Activated T-cell treated with anti-CD3 and anti-CD28 coated beads, Interleukin-2, amount 50 U/mL, for 1 hour (primary cell): ENCODE measurements around the gene MESP1.

Source experiments
- DNase-seq: peaks from one replicate; pipeline ENCODE4 v3.0.0-alpha.2; 2020

Gene MESP1

DNA sequence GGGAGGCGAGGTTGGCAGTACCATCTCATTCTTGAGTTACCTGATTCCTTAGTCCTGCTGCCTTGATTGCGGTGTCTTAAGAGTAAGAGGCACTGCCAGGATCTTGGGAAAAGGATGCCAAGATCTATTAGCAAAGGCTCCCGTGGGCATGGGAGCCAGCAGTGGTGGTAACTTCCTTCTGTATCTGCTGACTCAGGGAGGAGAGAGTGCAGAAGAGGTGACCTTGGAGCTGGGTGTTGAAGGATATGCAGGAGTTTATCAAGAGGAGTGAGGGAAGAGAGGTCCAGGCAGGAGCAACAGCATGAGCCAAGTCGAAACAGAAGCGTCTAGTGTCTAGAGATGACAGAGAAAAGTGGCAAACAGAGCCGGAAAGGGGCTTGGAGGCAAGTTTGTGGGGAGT, 29.6 kb upstream of the MESP1 start:
- no peak for DNase-seq

DNA sequence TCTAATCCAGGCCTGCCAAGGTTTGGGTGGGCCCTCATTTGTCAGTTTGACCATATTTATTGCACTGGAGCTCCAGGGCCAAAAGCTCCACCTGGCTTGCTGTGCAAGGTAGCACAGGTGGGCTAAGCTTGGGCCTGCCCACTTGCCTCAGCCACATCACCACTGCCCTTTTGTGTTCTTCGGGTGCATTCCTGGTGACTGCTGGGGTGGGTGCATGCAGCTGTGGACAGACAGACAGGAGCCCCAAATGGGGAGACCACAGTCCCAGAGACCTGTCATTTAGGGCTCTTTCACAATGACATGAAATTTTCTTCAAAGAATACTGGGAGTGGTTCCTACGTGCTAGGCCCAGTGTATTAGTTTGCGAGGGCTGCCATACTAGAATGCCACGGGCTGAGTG, 27.8 kb upstream of the MESP1 start:
- DNase-seq: no peak

GRCh38 chr15:89777782-89778380, 26.8 kb upstream of the MESP1 start:
- no peak for DNase-seq

DNA sequence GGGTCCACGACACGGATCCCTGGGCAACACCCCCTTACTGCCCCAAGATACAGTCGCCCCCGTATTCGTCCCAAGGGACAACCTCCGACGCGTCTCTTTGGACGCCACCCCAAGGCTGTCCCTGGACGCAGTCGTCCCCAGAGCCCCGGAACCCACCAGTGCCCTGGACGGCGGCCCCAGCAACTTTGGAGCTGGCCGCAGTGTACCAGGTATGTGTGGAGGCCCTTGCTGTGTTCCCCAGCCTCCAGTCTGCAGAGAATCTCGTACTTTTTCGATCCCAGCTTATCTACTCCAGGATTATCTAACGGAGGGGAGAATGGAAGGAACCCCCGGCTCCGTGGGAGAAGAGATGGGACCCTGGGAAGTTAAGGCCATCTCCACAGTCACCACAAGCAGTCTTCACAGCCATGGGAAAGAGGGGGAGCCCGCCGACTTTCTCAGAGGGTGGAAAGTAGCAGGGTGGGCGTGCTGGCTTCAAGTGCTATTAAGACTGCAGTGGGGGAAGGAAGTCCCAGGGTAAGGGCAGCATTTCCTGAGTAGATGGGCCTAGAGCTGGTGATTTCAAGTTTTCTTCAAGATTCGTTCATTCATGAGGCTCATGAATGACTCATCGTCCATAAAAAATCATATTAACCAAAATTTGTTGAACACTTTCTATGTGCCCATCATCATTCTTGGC, 26.2 kb upstream of the MESP1 start:
- DNase-seq: no peak

DNA sequence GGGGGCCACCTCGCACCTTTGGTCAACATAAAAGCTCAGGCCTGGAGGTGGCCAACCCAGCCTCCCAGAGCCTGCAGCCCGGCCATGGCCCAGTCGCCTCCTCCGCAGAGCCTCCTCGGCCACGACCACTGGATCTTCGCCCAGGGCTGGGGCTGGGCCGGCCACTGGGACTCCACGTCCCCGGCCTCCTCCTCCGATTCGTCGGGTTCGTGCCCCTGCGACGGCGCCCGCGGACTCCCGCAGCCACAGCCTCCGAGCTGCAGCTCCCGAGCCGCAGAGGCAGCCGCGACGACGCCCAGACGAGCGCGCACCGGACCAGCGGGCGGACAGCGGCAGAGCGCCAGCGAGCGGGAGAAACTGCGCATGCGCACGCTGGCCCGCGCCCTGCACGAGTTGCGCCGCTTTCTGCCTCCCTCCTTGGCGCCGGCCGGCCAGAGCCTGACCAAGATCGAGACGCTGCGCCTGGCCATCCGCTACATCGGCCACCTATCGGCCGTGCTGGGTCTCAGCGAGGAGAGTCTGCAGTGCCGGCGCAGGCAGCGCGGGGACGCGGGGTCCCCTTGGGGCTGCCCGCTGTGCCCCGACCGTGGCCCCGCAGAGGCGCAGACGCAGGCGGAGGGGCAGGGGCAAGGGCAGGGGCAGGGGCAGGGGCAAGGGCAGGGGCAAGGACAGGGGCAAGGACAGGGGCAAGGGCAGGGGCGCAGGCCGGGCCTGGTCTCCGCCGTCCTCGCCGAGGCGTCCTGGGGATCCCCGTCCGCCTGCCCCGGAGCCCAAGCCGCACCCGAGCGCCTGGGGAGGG, 25.4 kb upstream of the MESP1 start, which contains the start of gene MESP2:
MESP2 (plus strand) TSS at position 59 of the 799 bp plus-strand sequence; CDS start at position 85, 26 bp downstream.
- peak; percentile 56 for DNase-seq

GRCh38 chr15:89775815-89776214, 24.8 kb upstream of the MESP1 start:
- no peak for DNase-seq

DNA sequence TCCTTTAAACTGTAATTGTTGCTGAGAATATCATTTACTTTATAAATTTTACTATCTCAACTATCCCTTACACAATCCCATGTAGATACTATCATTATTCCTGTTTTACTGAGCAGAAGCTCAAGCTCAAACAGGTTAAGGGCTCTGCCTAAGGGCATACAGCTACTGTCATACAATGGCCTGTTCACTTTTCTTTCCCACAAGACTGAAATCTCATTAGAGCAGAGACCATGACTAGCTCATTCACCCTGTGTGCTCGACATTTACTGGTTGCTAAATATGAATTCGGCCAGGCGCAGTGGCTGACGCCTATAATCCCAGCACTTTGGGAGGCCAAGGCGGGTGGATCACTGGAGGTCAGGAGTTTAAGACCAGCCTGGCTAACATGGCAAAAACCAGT, 23.4 kb upstream of the MESP1 start:
- no peak for DNase-seq

DNA sequence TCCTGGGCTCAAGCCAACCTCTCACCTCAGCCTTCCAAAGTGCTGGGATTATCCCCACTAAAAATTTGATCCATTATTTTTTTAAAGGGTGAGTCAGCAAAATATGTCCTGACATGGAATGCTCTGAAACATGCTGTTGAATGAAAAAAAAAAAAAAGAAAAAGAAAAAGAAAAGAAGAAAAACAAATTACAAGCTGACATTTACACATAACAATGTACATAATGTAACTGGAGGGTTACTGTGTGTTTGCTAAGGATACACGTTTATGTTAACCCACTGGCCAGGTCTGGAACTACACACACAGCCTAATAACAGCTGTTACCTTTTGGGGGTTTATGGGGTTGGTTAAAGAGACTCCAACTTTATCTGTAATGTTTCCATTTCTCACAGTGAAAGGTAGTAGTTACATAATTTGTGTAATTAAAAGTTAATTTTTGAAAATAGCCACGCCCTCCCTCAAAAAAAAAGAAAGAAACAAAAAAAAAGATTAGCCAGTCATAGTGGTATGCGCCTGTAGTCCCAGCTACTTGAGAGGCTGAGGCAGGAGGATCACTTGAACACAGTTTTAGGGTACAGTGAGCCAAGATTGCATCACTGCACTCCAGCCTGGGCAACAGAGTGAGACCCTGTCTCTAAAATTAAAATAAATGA, 22.0 kb upstream of the MESP1 start:
- no peak for DNase-seq

- DNase-seq: no peak
Measured at GRCh38 chr15:89770041-89770440, 19.0 kb upstream of the MESP1 start.

GRCh38 chr15:89769366-89769765, 18.3 kb upstream of the MESP1 start:
- DNase-seq: no peak

DNA sequence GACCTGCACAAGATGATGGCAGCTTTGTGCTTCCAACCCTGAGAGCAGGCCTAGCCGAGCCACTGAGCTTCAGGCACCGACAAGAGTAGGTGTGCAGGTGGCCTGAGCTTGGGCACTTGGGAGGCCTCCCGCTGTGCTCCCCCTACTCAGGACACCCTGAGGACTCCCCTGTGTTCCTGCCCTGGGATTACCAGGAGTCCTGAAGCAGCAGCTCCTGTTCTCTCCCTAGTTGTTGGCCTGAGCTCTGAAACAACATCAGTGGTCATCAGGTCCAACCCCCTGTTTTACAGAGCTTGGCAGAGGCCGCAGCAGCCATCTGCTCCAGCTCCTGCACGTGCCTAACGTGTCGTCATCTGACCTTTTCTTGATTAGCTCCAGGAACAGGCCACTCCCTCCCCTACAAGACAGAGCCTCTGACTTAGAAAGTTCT, 17.0 kb upstream of the MESP1 start:
- DNase-seq: no peak

DNA sequence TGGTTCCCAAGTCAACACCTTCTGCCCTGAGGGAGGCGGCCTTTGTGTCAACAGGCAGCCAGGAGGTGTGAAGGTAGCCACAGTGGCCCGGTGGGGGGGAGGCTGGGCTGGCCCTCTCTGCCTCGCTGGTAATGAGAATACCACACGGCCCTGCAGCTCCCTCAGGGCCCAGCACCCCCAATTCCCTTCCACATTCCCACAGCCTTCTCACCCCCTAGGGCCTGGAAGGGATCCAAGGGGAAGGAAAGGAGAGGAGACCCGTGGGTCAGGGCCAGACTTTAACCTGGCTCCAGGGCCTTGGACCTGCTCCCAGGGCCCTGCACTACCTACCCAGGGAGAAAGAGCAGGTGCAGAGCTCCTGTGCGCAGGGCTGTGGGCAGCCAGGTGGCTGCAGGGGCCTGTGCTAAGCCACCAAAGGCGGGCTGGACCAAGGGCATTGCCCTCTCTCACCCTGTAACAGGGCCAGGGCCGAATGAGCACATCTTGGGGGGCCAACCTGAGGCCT, 16.4 kb upstream of the MESP1 start:
- no peak for DNase-seq

DNA sequence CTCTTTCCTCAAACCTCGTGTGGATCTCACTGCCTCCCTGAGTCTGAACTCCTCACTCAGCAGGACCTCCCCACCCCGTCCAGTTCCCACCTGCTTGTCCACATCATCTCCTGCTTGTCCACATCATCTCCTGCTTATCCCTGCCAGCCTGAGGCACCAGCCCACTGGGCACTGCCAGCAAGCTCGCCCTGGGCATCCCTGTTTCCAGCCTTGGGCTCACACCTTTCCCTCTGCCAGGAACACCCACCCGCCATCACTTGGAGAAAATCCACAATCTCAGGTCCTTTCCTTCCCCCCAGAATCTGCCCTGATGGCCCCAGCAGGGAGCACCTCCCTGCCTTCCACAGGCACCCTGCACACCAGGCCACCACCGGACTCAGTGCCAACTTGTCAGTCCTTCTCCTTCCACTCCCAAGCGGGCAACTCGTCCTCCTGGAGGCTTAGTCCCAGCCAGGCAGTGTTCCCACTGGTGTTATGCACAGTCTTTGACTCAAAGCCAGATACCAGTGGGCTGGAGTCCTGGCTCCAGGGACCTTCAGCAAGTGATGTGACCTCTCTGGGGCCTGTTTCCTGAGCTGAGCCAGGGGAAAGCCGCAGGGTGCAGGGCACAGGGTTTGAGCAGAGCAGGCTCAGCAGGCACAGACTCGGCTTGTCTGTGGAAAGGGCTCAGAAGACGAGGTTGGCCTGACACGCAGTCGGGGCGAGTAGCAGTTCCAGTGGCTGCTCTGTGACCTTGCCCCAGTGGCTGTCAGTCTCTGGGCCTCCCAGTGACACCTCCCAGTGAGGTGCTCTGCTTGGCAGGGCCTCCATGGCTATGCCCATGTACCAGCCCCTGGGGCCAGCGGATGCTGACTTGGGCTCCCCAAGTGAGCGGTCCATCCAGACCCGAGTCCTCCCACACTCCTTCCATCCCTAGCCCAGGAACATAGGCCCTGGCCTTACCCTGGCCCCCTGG, 15.6 kb upstream of the MESP1 start:
- no peak for DNase-seq

- no peak for DNase-seq
Measured at GRCh38 chr15:89765694-89766093, 14.6 kb upstream of the MESP1 start.

- DNase-seq: no peak
Measured at GRCh38 chr15:89761929-89762328, 10.9 kb upstream of the MESP1 start.

DNA sequence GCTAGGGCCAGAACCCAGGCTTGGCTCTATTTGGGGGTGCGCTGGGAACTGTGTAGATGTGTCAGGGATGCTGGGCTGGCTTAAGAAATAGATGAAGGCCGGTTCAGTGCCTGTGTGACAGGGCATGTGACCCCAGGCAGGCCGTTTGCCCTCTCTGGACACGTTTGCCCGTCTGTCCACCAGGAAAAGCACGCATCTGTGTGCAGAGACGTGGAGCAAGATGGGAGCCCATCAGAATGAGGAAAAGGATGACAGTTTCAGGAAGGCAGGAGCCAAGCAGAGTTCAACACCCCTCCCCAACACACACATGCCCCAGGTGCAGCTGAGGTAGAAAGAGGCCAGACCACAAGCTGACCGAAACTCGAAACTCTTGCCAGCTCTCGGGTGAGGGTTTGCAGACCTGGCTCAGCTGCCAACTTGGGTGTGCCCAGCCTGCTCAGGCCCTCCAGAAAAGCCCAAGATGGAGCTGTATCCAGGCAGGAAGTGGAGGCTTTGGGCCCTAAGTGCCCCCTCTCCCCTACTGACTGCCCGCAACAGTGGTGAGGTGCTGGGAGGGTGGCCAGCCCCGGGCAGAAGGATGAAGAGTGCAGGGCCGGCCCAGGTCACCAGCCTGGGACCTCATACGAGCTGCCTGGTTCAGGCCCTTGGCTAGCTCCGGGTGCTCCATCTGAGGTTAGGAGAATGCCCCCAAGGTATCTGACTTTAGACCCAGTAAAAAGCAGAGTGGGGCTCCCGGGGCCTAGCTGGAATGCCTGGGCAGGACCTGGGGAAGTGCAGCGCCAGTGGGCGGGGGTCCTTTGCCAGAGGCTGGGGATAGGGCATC, 10.2 kb upstream of the MESP1 start:
- no peak for DNase-seq

GRCh38 chr15:89760303-89761008, 9.4 kb upstream of the MESP1 start:
- DNase-seq: peak; percentile 70

DNA sequence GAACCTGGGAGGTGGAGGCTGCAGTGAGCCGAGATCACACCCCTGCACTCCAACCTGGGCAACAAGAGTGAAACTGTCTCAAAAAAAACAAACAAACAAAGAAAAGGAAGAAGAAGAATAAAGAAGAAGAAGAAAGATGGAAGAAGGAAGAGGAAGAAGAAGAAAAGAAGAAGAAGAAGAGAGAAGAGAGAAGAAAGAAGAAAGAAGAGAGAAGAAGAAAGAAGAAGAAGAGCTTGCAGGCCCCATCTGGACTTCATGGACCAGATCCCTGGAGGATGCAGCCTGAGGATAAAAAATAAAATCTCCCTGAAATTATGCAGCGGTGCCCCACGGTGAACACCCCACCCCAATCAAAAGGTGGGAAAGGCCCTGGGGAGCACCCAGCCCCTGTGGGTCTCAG, 8.8 kb upstream of the MESP1 start:
- no peak for DNase-seq

DNA sequence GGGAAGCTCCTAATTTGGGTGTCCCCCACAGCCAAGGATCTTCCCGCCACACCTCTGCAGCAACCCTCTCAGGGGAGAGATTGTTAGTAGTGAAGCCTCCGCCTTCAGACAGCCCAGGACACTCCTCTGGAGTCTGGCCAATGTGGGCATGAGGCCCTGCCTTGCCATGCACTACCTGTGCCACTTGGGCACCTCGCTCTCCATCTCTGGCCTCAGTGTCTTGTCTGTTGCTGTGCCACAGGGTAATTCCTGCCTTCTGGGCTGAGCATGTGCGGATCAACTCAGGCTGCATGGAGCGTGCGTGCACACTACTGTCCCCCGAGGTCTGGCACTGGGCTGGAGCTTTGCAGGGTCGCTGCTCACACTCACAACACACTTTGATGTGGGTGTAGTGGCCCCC, 7.9 kb upstream of the MESP1 start:
- no peak for DNase-seq

DNA sequence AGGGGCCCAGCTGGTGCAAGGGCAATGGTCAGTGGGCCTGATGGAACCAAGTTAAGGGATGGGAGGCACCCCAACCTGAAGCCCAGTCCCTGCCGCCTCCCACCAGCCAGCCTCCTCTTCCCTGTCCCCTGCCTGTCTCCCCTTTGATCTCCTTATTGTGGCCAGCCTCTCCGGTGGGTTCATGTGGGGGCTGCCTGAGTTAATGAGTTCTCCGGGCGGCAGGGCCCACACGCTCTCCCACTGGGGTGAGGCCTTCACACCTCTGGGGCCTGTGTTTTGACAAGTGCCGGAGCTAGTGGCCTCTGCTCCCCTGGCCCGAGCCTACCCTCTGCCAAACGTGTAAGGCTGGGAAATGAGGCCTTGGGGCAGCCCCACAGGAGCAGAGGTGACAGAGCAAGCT, 7.2 kb upstream of the MESP1 start:
- no peak for DNase-seq

- no peak for DNase-seq
Measured at GRCh38 chr15:89756897-89757296, 5.8 kb upstream of the MESP1 start.
